Thymus (tissue), 11 donors: ENCODE measurements around the gene LINGO4. TPM values are rescaled to one million over a fixed set of nuclear protein-coding genes. Genes with fewer than 3 reads are reported as not detected.

Source experiments
- DNase-seq, 9 donors: peaks; one replicate each; pipeline ENCODE4 v3.0.0-alpha.2; 2013; ENCODE audit warnings: low spot score in 9 of 9, low read depth in 6 of 9, missing footprints in 1 of 9
- H3K27ac ChIP-seq, 2 donors: one replicate each; pipeline ENCODE4 v1.5.1; 2013; ENCODE audit warnings: control low read depth in 1 of 2, low read depth in 1 of 2, low read length in 1 of 2, mild to moderate bottlenecking in 1 of 2, moderate library complexity in 1 of 2
- H3K27me3 ChIP-seq, 2 donors: one replicate each; pipeline ENCODE4 v1.5.1; 2013; ENCODE audit warnings: low read length in 1 of 2; ENCODE audit not compliant: control insufficient read depth in 2 of 2, insufficient read depth in 1 of 2
- H3K36me3 ChIP-seq, 2 donors: one replicate each; pipeline ENCODE4 v1.5.1; 2013; ENCODE audit warnings: low read length in 1 of 2, mild to moderate bottlenecking in 1 of 2, moderate library complexity in 1 of 2; ENCODE audit not compliant: control insufficient read depth in 2 of 2, insufficient read depth in 2 of 2
- H3K4me1 ChIP-seq, 2 donors: one replicate each; pipeline ENCODE4 v1.5.1; 2013; ENCODE audit warnings: low read length in 2 of 2; ENCODE audit not compliant: control insufficient read depth in 2 of 2, insufficient read depth in 2 of 2
- H3K4me3 ChIP-seq, 2 donors: one replicate each; pipeline ENCODE4 v1.5.1; 2013; ENCODE audit warnings: low read length in 2 of 2, control low read depth in 1 of 2, mild to moderate bottlenecking in 1 of 2
- H3K9me3 ChIP-seq, 2 donors: one replicate each; pipeline ENCODE4 v1.5.1; 2013; ENCODE audit warnings: low read length in 1 of 2, mild to moderate bottlenecking in 1 of 2; ENCODE audit not compliant: control insufficient read depth in 2 of 2, insufficient read depth in 1 of 2
- WGBS: extraction: QIAGEN DNeasy Blood & Tissue Kit; methylation state at CpG from one replicate; pipeline ENCODE4 v1.1.7; 2013; 5-methylcytosine and 5-hydroxymethylcytosine counted together
- polyA plus RNA-seq: library from polyadenylated mRNA; stranded (reverse); fragments of 200-250 nt; gene quantifications from one replicate; pipeline ENCODE4 v1.2.3, GENCODE V29; 2013
- total RNA-seq: library from RNA; stranded (reverse); fragments of 120-200 nt; gene quantifications from one replicate; pipeline ENCODE4 v1.2.4, GENCODE V29; 2013
- donor health status: healthy.

Gene LINGO4
- total and polyA plus RNA-seq, 2 donors = 0.14 to 0.52 TPM

DNA sequence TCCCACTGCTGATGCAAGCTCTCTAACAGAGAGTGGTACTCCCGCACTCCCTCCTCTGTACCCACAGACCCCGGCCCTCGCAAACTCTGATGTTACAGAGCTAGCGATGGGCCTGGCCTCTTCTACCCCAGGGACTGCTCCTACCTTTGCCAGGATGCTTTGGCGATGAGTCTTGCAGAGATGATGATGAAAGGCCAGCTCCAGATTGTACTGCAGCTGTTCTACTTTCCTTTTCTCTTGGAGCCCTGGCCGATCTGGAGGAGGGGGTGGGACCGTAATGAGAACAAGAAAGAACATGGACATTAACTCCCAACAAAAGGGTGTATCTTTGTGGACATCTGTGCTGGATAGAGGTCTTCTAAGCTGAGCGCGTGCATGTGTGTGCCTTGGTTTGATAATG, 6.0 kb upstream of the LINGO4 start:
- DNase-seq = no peak
- Histone ChIP-seq H3K4me1 (peaks cover 15 to 20% of the 10 kb centered on the region in 2 donors), H3K9me3 (no peaks in the 10 kb centered on the region), H3K27me3 (no peaks in the 10 kb centered on the region), H3K27ac (no peak overlapping the region), H3K4me3 (no peak overlapping the region), H3K36me3 (peaks cover 79 to 93% of the 10 kb centered on the region in 2 donors)
- WGBS = 91% methylated on average over 9 of the region's 9 CpGs

DNA sequence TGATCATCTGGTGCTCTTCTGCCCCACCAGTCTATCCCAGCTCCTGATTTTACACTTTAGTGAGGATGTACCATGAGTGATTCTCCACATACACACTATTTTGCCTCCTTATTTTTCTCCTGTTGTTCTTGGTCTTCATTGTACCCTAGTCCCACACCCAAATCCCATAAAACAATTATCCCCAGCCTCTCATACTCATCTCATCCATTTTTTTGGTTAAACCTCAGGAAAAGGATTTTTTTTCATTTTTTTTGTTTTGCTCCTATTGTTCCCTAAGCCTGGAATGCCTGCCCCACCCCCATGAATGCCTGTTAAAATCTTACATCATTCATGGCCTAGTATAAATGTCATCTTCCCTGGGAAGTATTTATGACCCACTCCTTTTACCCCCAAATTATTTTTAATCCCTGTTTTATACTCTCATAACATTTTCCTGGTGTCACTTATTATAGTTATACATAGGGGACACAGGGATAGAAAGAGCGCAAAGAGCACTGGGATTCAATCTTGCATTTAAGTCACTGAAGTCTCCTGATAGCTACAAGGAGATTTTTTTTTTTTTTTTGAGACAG, 4.9 kb upstream of the LINGO4 start:
- no peaks in the 10 kb centered on the region for H3K9me3 ChIP-seq
- H3K27ac ChIP-seq = no peak overlapping the region
- no peak for DNase-seq
- H3K4me1 ChIP-seq = peaks cover 4 to 15% of the 10 kb centered on the region in 2 donors
- H3K36me3 ChIP-seq = peaks cover 71 to 86% of the 10 kb centered on the region in 2 donors
- 100% methylated on average over 1 of the region's 1 CpG for WGBS
- no peak overlapping the region for H3K4me3 ChIP-seq
- H3K27me3 ChIP-seq = no peaks in the 10 kb centered on the region

DNA sequence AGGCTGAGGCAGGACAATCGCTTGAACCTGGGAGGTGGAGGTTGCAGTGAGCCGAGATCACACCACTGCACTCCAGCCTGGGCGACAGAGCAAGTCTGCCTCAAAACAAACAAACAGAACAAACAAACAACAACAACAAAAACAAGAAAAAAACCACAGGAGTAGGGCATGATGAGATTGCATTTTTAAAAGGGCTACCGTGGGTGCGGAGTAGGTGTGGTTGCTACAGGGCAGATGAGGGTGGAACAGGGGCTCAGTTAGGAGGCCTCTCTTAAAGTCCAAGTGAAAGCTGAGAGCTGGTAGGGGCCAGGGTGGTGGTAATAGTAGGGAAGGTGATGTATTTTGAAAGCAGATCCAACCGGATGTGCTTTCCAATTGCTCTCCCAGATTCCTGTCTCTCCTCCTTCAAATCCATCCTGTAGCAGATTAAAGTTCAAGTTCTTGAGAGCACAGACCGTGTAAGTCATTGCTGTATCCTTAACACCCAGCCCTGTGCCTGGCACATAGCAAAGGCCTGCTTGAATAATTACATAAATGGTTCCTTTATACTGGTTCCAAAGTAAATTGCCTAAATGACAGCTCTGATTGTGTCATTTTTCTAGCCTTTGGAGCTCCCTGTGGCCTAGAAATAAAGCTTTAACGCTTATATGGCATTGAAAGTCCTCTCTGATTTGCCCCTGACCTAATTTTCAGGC, 4.2 kb upstream of the LINGO4 start:
- WGBS = 76% methylated on average over 8 of the region's 8 CpGs
- Histone ChIP-seq H3K4me1 (peaks cover 0 to 10% of the 10 kb centered on the region in 2 donors), H3K9me3 (no peaks in the 10 kb centered on the region), H3K27me3 (no peaks in the 10 kb centered on the region), H3K36me3 (peaks cover 65 to 79% of the 10 kb centered on the region in 2 donors), H3K4me3 (no peak overlapping the region), H3K27ac (no peak overlapping the region)
- no peak for DNase-seq

DNA sequence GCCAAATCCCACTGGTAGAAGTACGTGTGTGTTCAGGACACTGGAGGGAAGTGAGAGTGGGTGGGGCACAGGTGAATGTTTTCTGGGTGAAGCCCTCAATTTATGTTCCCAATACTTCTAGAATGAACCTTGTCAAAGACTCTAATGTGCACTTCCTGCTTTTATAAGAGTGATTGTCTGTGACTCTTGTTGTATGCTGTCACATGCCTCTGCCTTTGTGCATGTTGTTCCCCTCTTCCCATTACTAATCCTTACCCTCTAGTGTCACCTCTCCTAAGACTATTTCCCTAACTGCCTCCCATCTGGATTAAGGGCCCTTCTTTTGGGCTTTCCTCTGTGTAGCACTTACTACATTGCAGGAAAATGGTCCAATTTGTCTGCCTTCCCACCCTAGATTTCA, 2.5 kb upstream of the LINGO4 start:
- peaks cover 0 to 8% of the 10 kb centered on the region in 2 donors for H3K4me1 ChIP-seq
- no peak overlapping the region for H3K27ac ChIP-seq
- no peaks in the 10 kb centered on the region for H3K9me3 ChIP-seq
- DNase-seq = no peak
- 86% methylated on average over 1 of the region's 1 CpG for WGBS
- H3K27me3 ChIP-seq = no peaks in the 10 kb centered on the region
- H3K36me3 ChIP-seq = peaks cover 48 to 65% of the 10 kb centered on the region in 2 donors
- no peak overlapping the region for H3K4me3 ChIP-seq

DNA sequence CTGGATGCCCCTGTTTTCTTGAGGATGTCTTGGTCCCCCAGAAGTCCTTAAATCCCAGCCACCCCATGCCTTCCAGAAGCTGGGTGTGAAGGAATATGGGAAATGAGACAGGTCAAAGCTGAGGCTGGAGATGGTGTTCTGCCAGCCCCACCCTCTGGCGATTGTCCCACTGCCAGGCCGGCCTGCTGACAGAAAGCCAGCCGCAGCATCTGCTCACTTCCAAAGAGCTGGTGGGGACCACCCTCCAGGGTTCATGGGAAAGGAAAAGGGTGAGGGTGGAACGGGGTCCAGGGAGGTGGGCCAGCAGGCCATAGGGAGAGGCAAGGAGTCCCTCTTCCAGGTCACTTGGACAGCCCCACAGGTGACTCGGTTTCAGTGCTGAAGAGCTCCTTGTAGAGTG, 1.9 kb upstream of the LINGO4 start:
- peaks cover 0 to 8% of the 10 kb centered on the region in 2 donors for H3K4me1 ChIP-seq
- no peak overlapping the region for H3K27ac ChIP-seq
- H3K27me3 ChIP-seq = no peaks in the 10 kb centered on the region
- no peaks in the 10 kb centered on the region for H3K9me3 ChIP-seq
- H3K36me3 ChIP-seq = peaks cover 42 to 60% of the 10 kb centered on the region in 2 donors
- DNase-seq = no peak
- no peak overlapping the region for H3K4me3 ChIP-seq
- 97% methylated on average over 5 of the region's 5 CpGs for WGBS

DNA sequence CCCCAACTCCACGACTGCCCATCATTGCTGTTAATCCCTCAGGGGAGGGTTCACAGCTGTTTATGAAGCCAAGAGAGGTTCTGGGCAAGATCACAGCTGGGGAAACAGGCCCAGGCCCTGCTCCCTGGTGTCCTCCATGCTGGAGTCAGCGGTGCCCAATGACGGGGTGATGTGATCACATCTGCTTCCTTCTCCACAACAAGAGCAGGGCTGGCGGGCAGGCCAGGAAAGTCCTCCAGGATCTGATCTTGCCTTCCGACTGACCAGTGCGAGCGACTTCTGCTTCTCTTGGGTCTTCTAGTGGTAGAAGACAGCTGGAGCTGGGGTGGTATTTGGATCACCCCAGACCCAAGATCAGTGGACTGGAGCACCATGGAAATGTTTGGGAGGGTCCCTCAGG, 951 bp upstream of the LINGO4 start:
- Histone ChIP-seq H3K9me3 (no peaks in the 10 kb centered on the region), H3K4me3 (no peak overlapping the region), H3K36me3 (peaks cover 34 to 50% of the 10 kb centered on the region in 2 donors), H3K27me3 (no peaks in the 10 kb centered on the region), H3K4me1 (peaks cover 0 to 8% of the 10 kb centered on the region in 2 donors), H3K27ac (peak overlapping the region in 1 of 2 donors; percentile 11)
- WGBS = 96% methylated on average over 7 of the region's 7 CpGs
- DNase-seq = no peak

DNA sequence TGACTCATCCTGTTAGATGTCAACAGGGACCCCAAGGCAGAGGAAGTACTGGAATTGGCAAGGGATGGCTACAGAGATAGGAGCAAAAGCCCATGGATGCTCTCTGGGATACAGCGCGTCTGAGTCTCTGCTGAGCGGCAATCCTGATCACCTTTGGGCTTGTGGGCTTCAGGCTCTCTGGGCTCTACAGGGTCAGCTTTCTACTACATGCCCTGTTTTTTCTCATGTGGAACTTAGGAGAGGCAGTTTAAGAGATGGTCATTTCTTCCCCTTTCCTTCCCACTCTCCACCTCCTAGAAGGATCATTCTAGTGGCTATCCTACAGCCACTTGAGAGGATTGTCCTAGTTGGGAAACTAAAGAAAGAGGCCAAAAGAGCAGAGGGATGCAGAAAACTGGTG, 1.3 kb downstream of the LINGO4 start:
- H3K27ac ChIP-seq = no peak overlapping the region
- peaks cover 0 to 5% of the 10 kb centered on the region in 2 donors for H3K27me3 ChIP-seq
- no peak overlapping the region for H3K4me3 ChIP-seq
- peaks cover 18 to 30% of the 10 kb centered on the region in 2 donors for H3K36me3 ChIP-seq
- 100% methylated on average over 3 of the region's 3 CpGs for WGBS
- H3K4me1 ChIP-seq = peaks cover 0 to 22% of the 10 kb centered on the region in 2 donors
- H3K9me3 ChIP-seq = no peaks in the 10 kb centered on the region
- no peak for DNase-seq

DNA sequence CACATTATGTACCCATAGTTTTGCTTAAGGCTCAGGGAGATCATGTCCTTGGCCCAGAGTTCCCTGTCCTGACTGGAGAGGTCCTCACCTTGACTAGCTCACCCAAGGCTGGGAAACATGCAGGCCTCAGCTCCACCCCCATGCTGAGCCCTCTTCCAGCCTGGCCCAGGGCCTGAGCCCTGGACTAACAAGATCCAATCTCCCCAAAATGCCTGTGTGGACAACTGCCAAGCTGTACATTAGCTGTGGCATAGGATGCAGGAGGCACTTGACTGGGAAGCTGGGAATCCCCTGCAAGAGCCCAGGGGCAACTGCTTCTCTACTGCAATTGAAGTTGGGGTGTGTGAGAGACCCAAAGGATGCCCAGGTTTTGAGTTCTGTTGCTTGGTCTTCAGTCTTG, 2.1 kb downstream of the LINGO4 start:
- Histone ChIP-seq H3K27ac (no peak overlapping the region), H3K36me3 (peaks cover 15 to 23% of the 10 kb centered on the region in 2 donors), H3K4me3 (no peak overlapping the region), H3K9me3 (no peaks in the 10 kb centered on the region), H3K4me1 (peaks cover 0 to 22% of the 10 kb centered on the region in 2 donors), H3K27me3 (peaks cover 0 to 5% of the 10 kb centered on the region in 2 donors)
- DNase-seq = no peak

DNA sequence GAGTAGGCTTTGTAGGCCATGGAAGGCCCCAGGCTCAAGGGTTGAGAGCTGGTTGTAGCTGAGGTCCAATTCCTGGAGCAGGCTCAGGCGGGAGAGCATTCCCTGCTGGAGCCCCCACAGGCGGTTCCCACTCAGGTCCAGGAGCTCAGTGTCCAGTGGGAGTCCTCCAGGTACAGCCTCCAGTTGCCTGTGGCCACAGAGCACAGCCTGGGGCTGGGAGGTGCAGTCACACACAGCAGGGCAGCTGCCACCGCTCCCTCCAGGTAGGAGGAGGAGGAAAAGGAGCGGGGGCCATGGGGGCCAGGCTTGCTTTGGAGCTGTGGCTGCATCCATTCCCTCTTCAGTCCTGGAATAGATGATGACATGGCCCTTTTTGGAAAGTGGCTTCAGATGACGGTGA, 2.8 kb downstream of the LINGO4 start:
- Histone ChIP-seq H3K4me3 (no peak overlapping the region), H3K4me1 (peaks cover 0 to 22% of the 10 kb centered on the region in 2 donors), H3K36me3 (peaks cover 7 to 16% of the 10 kb centered on the region in 2 donors), H3K9me3 (no peaks in the 10 kb centered on the region), H3K27ac (no peak overlapping the region), H3K27me3 (peaks cover 0 to 5% of the 10 kb centered on the region in 2 donors)
- WGBS = 95% methylated on average over 5 of the region's 5 CpGs
- DNase-seq = no peak
